VCaP (cell line): ENCODE results near the gene PPCS.
A peak's percentile ranks its signal among the peaks of the same experiment; 100 is the strongest.

Experiments used
- H3K27ac ChIP-seq: fragments of 450-650 bp; 2 replicates; pipeline ENCODE4 v1.5.1; 2017
- TF ChIP-seq, protein P1 (sequence below): fragments of 450-650 bp; conservative IDR thresholded peaks from 2 replicates; pipeline ENCODE4 v1.5.1; 2017; ENCODE audit warnings: mild to moderate bottlenecking, moderate library complexity

The PPCS gene

DNA sequence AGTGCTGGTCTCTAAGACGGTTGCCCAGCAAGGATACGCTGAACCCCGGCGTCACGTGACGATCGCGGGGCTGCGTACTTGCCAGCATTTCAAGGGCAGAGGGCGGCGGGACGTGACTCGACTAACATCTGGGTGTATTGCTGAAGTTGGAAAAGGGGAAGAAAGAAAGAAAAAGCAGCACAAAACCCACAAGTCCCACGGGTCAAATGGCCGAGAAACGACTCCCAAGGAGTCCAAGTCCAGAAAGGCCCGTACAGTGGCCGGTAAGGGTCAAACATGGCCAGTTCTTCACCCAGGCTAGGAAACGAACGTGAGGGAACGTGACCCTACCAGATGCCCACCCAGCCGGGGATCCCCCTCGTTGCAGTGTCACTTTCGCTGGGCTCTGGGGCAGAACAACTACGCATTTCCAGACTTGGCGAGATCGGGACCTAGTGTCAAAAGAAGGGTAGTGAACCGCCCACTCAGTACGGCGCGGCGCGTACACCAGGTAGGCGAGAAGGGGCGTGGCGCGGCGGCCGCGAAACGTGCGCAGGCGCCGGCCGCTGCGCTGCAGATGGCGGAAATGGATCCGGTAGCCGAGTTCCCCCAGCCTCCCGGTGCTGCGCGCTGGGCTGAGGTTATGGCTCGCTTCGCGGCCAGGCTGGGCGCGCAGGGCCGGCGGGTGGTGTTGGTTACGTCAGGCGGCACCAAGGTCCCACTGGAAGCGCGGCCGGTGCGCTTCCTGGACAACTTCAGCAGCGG is at the start of gene PPCS, which contains the start of gene ZMYND12:
TSS of gene PPCS (plus strand) at position 534 of the 744 bp plus-strand sequence. CDS start at position 557, 23 bp downstream.
TSS of gene ZMYND12 (minus strand) at position 13 of the 744 bp plus-strand sequence. CDS start 25 bp downstream, outside the sequence.
- TF ChIP-seq, protein P1, sequence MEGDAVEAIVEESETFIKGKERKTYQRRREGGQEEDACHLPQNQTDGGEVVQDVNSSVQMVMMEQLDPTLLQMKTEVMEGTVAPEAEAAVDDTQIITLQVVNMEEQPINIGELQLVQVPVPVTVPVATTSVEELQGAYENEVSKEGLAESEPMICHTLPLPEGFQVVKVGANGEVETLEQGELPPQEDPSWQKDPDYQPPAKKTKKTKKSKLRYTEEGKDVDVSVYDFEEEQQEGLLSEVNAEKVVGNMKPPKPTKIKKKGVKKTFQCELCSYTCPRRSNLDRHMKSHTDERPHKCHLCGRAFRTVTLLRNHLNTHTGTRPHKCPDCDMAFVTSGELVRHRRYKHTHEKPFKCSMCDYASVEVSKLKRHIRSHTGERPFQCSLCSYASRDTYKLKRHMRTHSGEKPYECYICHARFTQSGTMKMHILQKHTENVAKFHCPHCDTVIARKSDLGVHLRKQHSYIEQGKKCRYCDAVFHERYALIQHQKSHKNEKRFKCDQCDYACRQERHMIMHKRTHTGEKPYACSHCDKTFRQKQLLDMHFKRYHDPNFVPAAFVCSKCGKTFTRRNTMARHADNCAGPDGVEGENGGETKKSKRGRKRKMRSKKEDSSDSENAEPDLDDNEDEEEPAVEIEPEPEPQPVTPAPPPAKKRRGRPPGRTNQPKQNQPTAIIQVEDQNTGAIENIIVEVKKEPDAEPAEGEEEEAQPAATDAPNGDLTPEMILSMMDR: no peak
- peak within 1 kb of the TSS; percentile 89 for H3K27ac ChIP-seq

GRCh38 chr1:42414551-42415496 is 41.5 kb upstream of the PPCS start:
- TF ChIP-seq, protein P1: no peak
- H3K27ac ChIP-seq: no peak overlapping the region

DNA sequence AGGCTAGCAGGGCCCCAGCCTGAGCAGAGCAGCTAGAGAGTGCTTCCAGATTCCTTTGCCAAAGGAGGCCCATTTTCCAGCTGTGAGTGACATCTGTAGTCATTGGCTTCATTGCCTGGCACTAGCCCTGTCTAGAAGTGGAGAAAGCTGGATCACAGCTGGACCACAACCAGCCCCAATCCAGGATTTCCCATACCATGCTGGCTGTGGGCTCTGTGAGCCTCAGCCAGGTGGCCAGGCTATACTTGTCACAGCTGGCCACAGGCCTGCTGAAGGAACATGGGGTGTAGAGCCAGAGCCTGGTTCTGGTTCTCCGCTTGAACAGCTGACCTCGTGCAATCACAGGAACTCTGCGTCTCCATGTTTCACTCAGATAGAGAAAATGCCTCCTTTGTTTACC is 39.2 kb upstream of the PPCS start:
- H3K27ac ChIP-seq: no peak overlapping the region
- TF ChIP-seq, protein P1: no peak

DNA sequence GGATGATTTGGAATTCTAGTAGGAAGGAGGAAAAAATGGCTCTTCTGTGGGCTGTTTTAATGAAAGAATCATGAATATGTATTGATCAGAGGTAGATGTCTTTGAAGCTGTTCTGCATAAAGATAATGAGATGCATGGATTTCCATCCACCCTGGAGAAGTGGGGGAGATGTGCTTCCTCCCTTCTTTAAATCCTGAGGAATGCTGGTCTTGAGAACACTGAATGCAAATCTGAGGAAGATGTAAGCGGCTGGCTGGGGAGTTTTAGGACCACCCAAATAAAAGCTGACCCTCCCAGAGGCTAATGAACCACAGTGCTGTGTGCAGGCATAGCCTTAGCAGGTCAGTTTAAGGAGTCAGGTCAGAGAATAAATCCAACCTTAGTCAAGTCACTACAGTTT is 37.8 kb upstream of the PPCS start:
- no peak overlapping the region for H3K27ac ChIP-seq
- TF ChIP-seq, protein P1: no peak

DNA sequence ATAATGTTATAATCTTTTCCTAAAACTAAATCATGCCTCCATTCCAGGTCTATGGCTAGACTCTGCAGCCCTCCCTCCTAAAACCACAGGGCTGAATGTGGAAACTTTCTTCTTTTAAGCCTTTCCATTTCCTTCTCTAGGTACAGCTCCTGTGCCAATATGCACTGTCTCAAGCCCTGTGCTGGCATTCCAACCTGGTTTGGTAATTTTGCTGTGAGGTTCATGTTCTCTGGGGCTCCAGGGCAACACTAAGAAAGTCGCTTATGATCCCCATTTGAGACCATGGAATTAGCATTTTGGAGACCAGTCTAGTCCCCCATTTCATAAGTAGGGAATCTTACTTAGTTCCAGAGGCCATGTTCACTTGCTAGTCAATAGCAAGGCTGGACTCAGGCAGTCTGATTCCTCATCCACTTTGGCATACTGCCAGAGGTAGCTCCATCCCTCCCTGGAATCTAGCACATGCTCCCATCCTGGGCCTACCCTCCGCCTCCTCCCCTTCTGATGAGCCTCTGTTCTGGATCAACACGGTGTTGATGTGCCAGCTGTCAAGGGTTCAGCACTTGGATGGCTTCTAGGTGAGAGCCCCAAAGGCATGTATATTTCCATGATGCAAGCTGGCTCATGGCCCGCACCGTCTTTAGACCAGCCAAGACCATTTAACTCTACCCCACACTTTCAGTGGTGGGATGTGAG is 37.1 kb upstream of the PPCS start:
- TF ChIP-seq, protein P1: no peak
- H3K27ac ChIP-seq: no peak overlapping the region

DNA sequence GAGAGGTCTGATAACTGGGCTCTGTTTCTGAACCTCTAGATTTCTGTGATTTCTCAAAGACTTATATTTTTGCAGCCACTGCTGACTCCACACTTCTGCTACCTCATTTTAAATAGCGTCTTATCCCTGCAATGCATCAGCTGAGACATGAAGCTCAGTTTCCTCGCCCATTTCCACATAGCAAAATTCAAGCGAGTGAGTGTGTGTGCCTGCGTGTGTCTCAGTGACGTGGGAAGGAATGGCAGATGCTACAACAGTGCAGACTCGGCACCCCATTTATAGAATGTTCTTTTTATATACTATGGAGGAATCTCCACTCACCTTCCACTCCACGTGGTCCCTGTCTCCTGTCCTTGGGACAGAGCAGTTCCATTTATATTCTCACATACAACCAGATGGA is 36.2 kb upstream of the PPCS start:
- TF ChIP-seq, protein P1: no peak
- H3K27ac ChIP-seq: peak overlapping the region; percentile 54; the same call in 1 of the 2 replicates
